Epithelial cell of esophagus (primary cell): Measurements from ENCODE around the gene WNT8B.

ENCODE experiments used
- DNase-seq: peaks from one replicate; pipeline ENCODE4 v3.0.0; 2010; ENCODE audit warnings: low read depth
- H3K4me3 ChIP-seq: 2 replicates; pipeline ENCODE4 v1.5.1; 2011; ENCODE audit warnings: mild to moderate bottlenecking, low read length, control low read depth
- CTCF ChIP-seq: IDR thresholded peaks from 2 replicates; pipeline ENCODE4 v1.5.1; 2011; ENCODE audit warnings: low read depth, mild to moderate bottlenecking, low read length, control low read depth, inconsistent platforms; ENCODE audit not compliant: insufficient read depth; ENCODE audit errors: missing control alignments

Gene WNT8B

GRCh38 chr10:100505164-100505563 lies 42.4 kb downstream of the WNT8B start:
- DNase-seq = no peak
- no peak overlapping the region for H3K4me3 ChIP-seq
- no peak for TF ChIP-seq CTCF

- no peak for TF ChIP-seq CTCF
- peak; percentile 80 for DNase-seq
- no peak overlapping the region for H3K4me3 ChIP-seq
These were observed 44.0 kb downstream of the WNT8B start for GRCh38 chr10:100506596-100507356.

GRCh38 chr10:100507357-100507732 lies 44.5 kb downstream of the WNT8B start:
- no peak overlapping the region for H3K4me3 ChIP-seq
- DNase-seq = no peak
- no peak for TF ChIP-seq CTCF

- TF ChIP-seq CTCF = no peak
- H3K4me3 ChIP-seq = no peak overlapping the region
- no peak for DNase-seq
These were observed 45.5 kb downstream of the WNT8B start for GRCh38 chr10:100508266-100508665.

GRCh38 chr10:100508691-100509150 lies 45.9 kb downstream of the WNT8B start:
- no peak overlapping the region for H3K4me3 ChIP-seq
- TF ChIP-seq CTCF = peak; percentile 71
- peak; percentile 73 for DNase-seq

GRCh38 chr10:100509241-100509840 lies 46.5 kb downstream of the WNT8B start:
- peak; percentile 49 for DNase-seq

More at GRCh38 chr10:100509241-100509840, 46.5 kb downstream of the WNT8B start:
- no peak for TF ChIP-seq CTCF
- H3K4me3 ChIP-seq = no peak overlapping the region
